H1 (cell line): ENCODE results near the gene RSU1. TPM values are rescaled to one million over a fixed set of nuclear protein-coding genes. Genes with fewer than 3 reads are reported as not detected.

Experiments used
- BCL11A ChIP-seq, 2 experiments: IDR thresholded peaks; one replicate each; pipeline ENCODE4 v1.6.1; 2011; ENCODE audit warnings: low read depth in 2 of 2, low read length in 2 of 2, mild to moderate bottlenecking in 2 of 2
- CHD7 ChIP-seq: fragments of 300-600 bp; sonication (generic); IDR thresholded peaks from 2 replicates; pipeline ENCODE4 v1.7.1; 2012; ENCODE audit warnings: low read length, moderate library complexity, mild to moderate bottlenecking, inconsistent platforms; ENCODE audit not compliant: insufficient replicate concordance
- FOSL1 ChIP-seq: IDR thresholded peaks from 2 replicates; pipeline ENCODE4 v1.6.1; 2011; ENCODE audit warnings: mild to moderate bottlenecking, low read depth, low read length, moderate library complexity; ENCODE audit not compliant: insufficient read depth
- JUN ChIP-seq: IDR thresholded peaks from 2 replicates; pipeline ENCODE4 v1.6.1; 2011; ENCODE audit warnings: low read depth, mild to moderate bottlenecking, improper control_type of control experiment, low read length
- TBP ChIP-seq: IDR thresholded peaks from 2 replicates; pipeline ENCODE4 v1.6.1; 2011; ENCODE audit warnings: low read depth, low read length, improper control_type of control experiment
- polyA plus RNA-seq, 7 experiments: library from polyadenylated mRNA; depleted of rRNA in 3 of 7; stranded (reverse) in 5 of 7; unstranded in 2 of 7; fragments of >200 nt in 5 of 7; fragments of 200-250 nt in 2 of 7; gene quantifications; 1 replicate in 5 of 7; 2 replicates in 1 of 7; 4 replicates in 1 of 7; pipeline versions ENCODE4 v1.2.1 to v1.2.3, GENCODE V29; 2011 to 2013; ENCODE audit warnings: missing spikeins in 2 of 7, mixed read lengths in 2 of 7
- total RNA-seq: library from RNA; stranded (reverse); fragmentation: NEBNext Ultra II Directional; extraction: Animal tissue kit (Norgen Biotek cat#: 25700); gene quantifications from 2 replicates; pipeline ENCODE4 v1.2.1, GENCODE V29; 2021

Gene RSU1
- total and polyA plus RNA-seq, 2 of the 8 experiments (the other 6 are each of a cell fraction or from before 2014, with no cell fraction given): 50.0 to 68.2 TPM

DNA sequence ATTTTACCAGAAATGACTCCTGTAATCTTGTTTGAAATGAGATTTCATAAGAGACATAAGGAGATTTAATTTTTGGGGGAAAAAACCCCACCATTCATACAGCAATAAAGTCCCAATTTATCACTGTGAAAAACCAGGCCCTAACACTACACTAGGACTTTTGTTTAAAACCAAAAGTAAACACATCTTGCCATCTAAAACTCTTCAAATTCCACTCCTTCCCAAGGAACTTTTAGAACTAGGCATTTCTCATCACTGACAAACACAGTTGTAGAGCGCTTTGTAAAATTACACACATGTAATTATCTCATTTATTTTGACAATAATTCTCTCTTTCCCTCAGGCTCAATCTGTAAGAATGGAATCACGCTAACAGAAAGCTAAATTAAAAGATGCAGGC lies 167.5 kb downstream of the RSU1 start (continued):
- TF ChIP-seq CHD7 (no peak), BCL11A (IDR thresholded peaks at IDR 0.05; ENCODE audit: low read depth in 2 of 2, low read length in 2 of 2) (no peak), JUN (no peak), TBP (no peak), FOSL1 (no peak)
